ENCODE data around the gene IL15RA. TPM values are rescaled to one million over a fixed set of nuclear protein-coding genes. Genes with fewer than 3 reads are reported as not detected.
A peak's percentile ranks its signal among the peaks of the same experiment; 100 is the strongest.
"Not testable (repeated sequence)": the region's sequence is repeated elsewhere in the genome, so short reads cannot be mapped to it uniquely, and the experiment has no call there.

The IL15RA gene
- total and polyA plus RNA-seq, 4 donors: 13.2 to 67.7 (median 32.7) TPM

- no peak overlapping the region for H3K9ac ChIP-seq (ENCODE audit: insufficient read depth in 1 of 2, low read length in 2 of 2)
- TF ChIP-seq CTCF (IDR thresholded peaks at IDR 0.05; ENCODE audit: control extremely low read depth, extremely low read depth): no peak
- no peak for ATAC-seq (ENCODE audit: insufficient read depth, low FRiP score)
- no peaks in the 10 kb centered on the region for H3K36me3 ChIP-seq (ENCODE audit: control insufficient read depth in 4 of 4, insufficient read depth in 4 of 4, low read length in 4 of 4)
- no peaks in the 10 kb centered on the region for H3K27me3 ChIP-seq (ENCODE audit: control insufficient read depth in 3 of 3, insufficient read depth in 3 of 3, low read length in 2 of 3)
- H3K4me3 ChIP-seq: no peak overlapping the region
- H3K9me3 ChIP-seq (ENCODE audit: control insufficient read depth in 4 of 4, insufficient read depth in 3 of 4, low read length in 3 of 4): peaks cover 2 to 8% (median 3%) of the 10 kb centered on the region in 4 donors
- WGBS, 2 donors: 96 to 100% methylated on average over 1 of the region's 1 CpG
- DNase-seq: no peak
- peaks cover 0 to 16% (median 3%) of the 10 kb centered on the region in 5 donors for H3K4me1 ChIP-seq (ENCODE audit: control insufficient read depth in 5 of 5, insufficient read depth in 5 of 5, low read length in 5 of 5)
- no peak overlapping the region for H3K27ac ChIP-seq (ENCODE audit: low read depth in 1 of 2, low read length in 1 of 2)
These were observed 29.6 kb upstream of the IL15RA start for GRCh38 chr10:6006991-6007390.

DNA sequence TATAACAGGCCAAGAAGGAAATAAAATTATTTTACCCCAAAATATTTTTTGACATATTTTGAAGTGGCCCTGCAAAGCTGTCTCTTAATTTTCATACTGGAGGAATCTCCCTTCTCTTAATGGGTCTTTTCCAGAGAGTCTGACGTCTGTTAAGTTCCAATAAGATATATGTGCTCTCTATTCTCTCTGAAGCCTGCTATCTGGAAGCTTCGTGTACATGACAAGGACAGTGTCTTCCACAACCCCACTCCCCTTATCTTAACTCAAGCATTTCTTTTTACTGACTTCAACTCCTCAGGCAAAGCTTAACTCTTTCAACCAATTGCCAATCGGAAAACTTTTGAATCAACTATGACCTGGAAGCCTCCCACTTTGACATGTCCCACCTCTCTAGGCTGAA, 29.2 kb upstream of the IL15RA start:
- 83 to 92% methylated on average over 3 of the region's 3 CpGs for WGBS, 2 donors
- DNase-seq: no peak
- Histone ChIP-seq H3K36me3 (ENCODE audit: control insufficient read depth in 4 of 4, insufficient read depth in 4 of 4, low read length in 4 of 4) (no peaks in the 10 kb centered on the region), H3K27me3 (ENCODE audit: control insufficient read depth in 3 of 3, insufficient read depth in 3 of 3, low read length in 2 of 3) (no peaks in the 10 kb centered on the region), H3K9ac (ENCODE audit: insufficient read depth in 1 of 2, low read length in 2 of 2) (no peak overlapping the region), H3K9me3 (ENCODE audit: control insufficient read depth in 4 of 4, insufficient read depth in 3 of 4, low read length in 3 of 4) (peaks cover 2 to 8% (median 3%) of the 10 kb centered on the region in 4 donors), H3K4me1 (ENCODE audit: control insufficient read depth in 5 of 5, insufficient read depth in 5 of 5, low read length in 5 of 5) (peaks cover 0 to 12% (median 3%) of the 10 kb centered on the region in 5 donors), H3K4me3 (no peak overlapping the region), H3K27ac (ENCODE audit: low read depth in 1 of 2, low read length in 1 of 2) (no peak overlapping the region)
- ATAC-seq (ENCODE audit: insufficient read depth, low FRiP score): no peak
- TF ChIP-seq CTCF (IDR thresholded peaks at IDR 0.05; ENCODE audit: control extremely low read depth, extremely low read depth): no peak

GRCh38 chr10:6005856-6006395, 28.6 kb upstream of the IL15RA start:
- peaks cover 0 to 12% (median 3%) of the 10 kb centered on the region in 5 donors for H3K4me1 ChIP-seq (ENCODE audit: control insufficient read depth in 5 of 5, insufficient read depth in 5 of 5, low read length in 5 of 5)
- H3K27me3 ChIP-seq (ENCODE audit: control insufficient read depth in 3 of 3, insufficient read depth in 3 of 3, low read length in 2 of 3): no peaks in the 10 kb centered on the region
- WGBS, 2 donors: 68 to 78% methylated on average over 8 of the region's 8 CpGs
- H3K9ac ChIP-seq (ENCODE audit: insufficient read depth in 1 of 2, low read length in 2 of 2): no peak overlapping the region
- no peak overlapping the region for H3K4me3 ChIP-seq
- DNase-seq (no peak), ATAC-seq (ENCODE audit: insufficient read depth, low FRiP score) (no peak)
- H3K9me3 ChIP-seq (ENCODE audit: control insufficient read depth in 4 of 4, insufficient read depth in 3 of 4, low read length in 3 of 4): peaks cover 2 to 8% (median 3%) of the 10 kb centered on the region in 4 donors
- no peak for TF ChIP-seq CTCF (IDR thresholded peaks at IDR 0.05; ENCODE audit: control extremely low read depth, extremely low read depth)
- no peaks in the 10 kb centered on the region for H3K36me3 ChIP-seq (ENCODE audit: control insufficient read depth in 4 of 4, insufficient read depth in 4 of 4, low read length in 4 of 4)
- H3K27ac ChIP-seq (ENCODE audit: low read depth in 1 of 2, low read length in 1 of 2): peak overlapping the region in 1 of 2 donors; percentile 24

- H3K9ac ChIP-seq (ENCODE audit: insufficient read depth in 1 of 2, low read length in 2 of 2); H3K27ac ChIP-seq (ENCODE audit: low read depth in 1 of 2, low read length in 1 of 2); H3K4me3 ChIP-seq; H3K36me3 ChIP-seq (ENCODE audit: control insufficient read depth in 4 of 4, insufficient read depth in 4 of 4, low read length in 4 of 4); ATAC-seq (ENCODE audit: insufficient read depth, low FRiP score); DNase-seq; H3K9me3 ChIP-seq (ENCODE audit: control insufficient read depth in 4 of 4, insufficient read depth in 3 of 4, low read length in 3 of 4); H3K27me3 ChIP-seq (ENCODE audit: control insufficient read depth in 3 of 3, insufficient read depth in 3 of 3, low read length in 2 of 3): not testable (repeated sequence)
- 77 to 81% methylated on average over 6 of the region's 6 CpGs for WGBS, 2 donors
- H3K4me1 ChIP-seq (ENCODE audit: control insufficient read depth in 5 of 5, insufficient read depth in 5 of 5, low read length in 5 of 5): peaks cover 0 to 12% (median 3%) of the 10 kb centered on the region in 5 donors
These were observed 27.9 kb upstream of the IL15RA start for GRCh38 chr10:6005161-6005804.

Measured in lung (tissue), 12 donors.